NCI-H1048 (cell line): Measurements from ENCODE around the gene ADGRA1.

ENCODE experiments used
- DNase-seq: peaks from one replicate; lab custom pipeline; 2025; lab: John Stamatoyannopoulos, UW

Gene ADGRA1

GRCh38 chr10:133056001-133056400 lies 31.7 kb upstream of the ADGRA1 start:
- no peak for DNase-seq

- no peak for DNase-seq
Observed at GRCh38 chr10:133056651-133057178, 31.0 kb upstream of the ADGRA1 start.

GRCh38 chr10:133058331-133059092 lies 29.2 kb upstream of the ADGRA1 start:
- no peak for DNase-seq

GRCh38 chr10:133059093-133059470 lies 28.6 kb upstream of the ADGRA1 start:
- DNase-seq: no peak

- no peak for DNase-seq
Observed at GRCh38 chr10:133059571-133059970, 28.2 kb upstream of the ADGRA1 start.

GRCh38 chr10:133060022-133060421 lies 27.7 kb upstream of the ADGRA1 start:
- no peak for DNase-seq

GRCh38 chr10:133060466-133060865 lies 27.3 kb upstream of the ADGRA1 start:
- DNase-seq: no peak

GRCh38 chr10:133060881-133061280 lies 26.8 kb upstream of the ADGRA1 start:
- DNase-seq: no peak

- DNase-seq: no peak
Observed at GRCh38 chr10:133061296-133062038, 26.3 kb upstream of the ADGRA1 start.

GRCh38 chr10:133062085-133062484 lies 25.6 kb upstream of the ADGRA1 start:
- no peak for DNase-seq

- DNase-seq: no peak
Observed at GRCh38 chr10:133062635-133063034, 25.1 kb upstream of the ADGRA1 start.

GRCh38 chr10:133067149-133068105 lies 20.3 kb upstream of the ADGRA1 start:
- no peak for DNase-seq

GRCh38 chr10:133068111-133069032 lies 19.4 kb upstream of the ADGRA1 start:
- no peak for DNase-seq

GRCh38 chr10:133069033-133069525 lies 18.6 kb upstream of the ADGRA1 start:
- no peak for DNase-seq

- DNase-seq: no peak
Observed at GRCh38 chr10:133070405-133070804, 17.3 kb upstream of the ADGRA1 start.

- no peak for DNase-seq
Observed at GRCh38 chr10:133070810-133071209, 16.9 kb upstream of the ADGRA1 start.

- DNase-seq: no peak
Observed at GRCh38 chr10:133071733-133072132, 16.0 kb upstream of the ADGRA1 start.

- DNase-seq: no peak
Observed at GRCh38 chr10:133072196-133072595, 15.5 kb upstream of the ADGRA1 start.

GRCh38 chr10:133072720-133073390 lies 14.9 kb upstream of the ADGRA1 start:
- no peak for DNase-seq
